ENCODE data around the gene VPS8. TPM values are rescaled to one million over a fixed set of nuclear protein-coding genes. Genes with fewer than 3 reads are reported as not detected.

Gene VPS8
- total and polyA plus RNA-seq, 2 of the 13 experiments (the other 11 are each of a cell fraction or from before 2014, with no cell fraction given), result 14.2 to 35.1 TPM

GRCh38 chr3:184945886-184946625, 134.1 kb downstream of the VPS8 start:
- Histone ChIP-seq H3K79me2 (ENCODE audit: insufficient read depth, low read length) (no peaks in the 10 kb centered on the region), H3K36me3 (replicated peaks in 1 of 2; ENCODE audit: control insufficient read depth in 1 of 2, insufficient read depth in 2 of 2, low read length in 2 of 2) (no peaks in the 10 kb centered on the region), H3K9ac (ENCODE audit: insufficient read depth, low read depth, low read length) (no peak overlapping the region), H3K27ac (ENCODE audit: extremely low read length, insufficient read depth, low read length) (no peak overlapping the region), H2AFZ (ENCODE audit: low read length) (no peak overlapping the region), H3K4me2 (ENCODE audit: low read depth, low read length) (no peak overlapping the region), H3K9me3 (ENCODE audit: low read length) (no peaks in the 10 kb centered on the region), H3K4me3 (replicated peaks in 1 of 3; ENCODE audit: insufficient read depth in 1 of 3, low read depth in 2 of 3, low read length in 3 of 3) (no peak overlapping the region), H3K4me1 (ENCODE audit: insufficient read depth, low read length) (no peaks in the 10 kb centered on the region), H4K20me1 (ENCODE audit: insufficient read depth, low read length) (peaks cover 3% of the 10 kb centered on the region; the same call in 1 of the 2 replicates), H3K27me3 (ENCODE audit: control insufficient read depth in 1 of 2, insufficient read depth in 2 of 2, low read length in 2 of 2) (no peaks in the 10 kb centered on the region)
- TF ChIP-seq CEBPG (CRISPR knock-in tag; IDR thresholded peaks at IDR 0.05), result no peak
- no peak for TF ChIP-seq KDM5A (IDR thresholded peaks at IDR 0.05; ENCODE audit: borderline replicate concordance, low read length)
- no peak for TF ChIP-seq GZF1 (CRISPR knock-in tag; IDR thresholded peaks at IDR 0.05)
- no peak for TF ChIP-seq RELA (CRISPR knock-in tag; IDR thresholded peaks at IDR 0.05)
- TF ChIP-seq TIGD3 (CRISPR knock-in tag; IDR thresholded peaks at IDR 0.05; ENCODE audit: borderline replicate concordance), result no peak
- TF ChIP-seq PRPF4 (IDR thresholded peaks at IDR 0.05; ENCODE audit: low read depth, low read length, poor library complexity, severe bottlenecking), result no peak
- no peak for TF ChIP-seq ZMYM3 (CRISPR knock-in tag; IDR thresholded peaks at IDR 0.05)
- TF ChIP-seq AKAP8 (CRISPR knock-in tag; IDR thresholded peaks at IDR 0.05), result no peak
- no peak for TF ChIP-seq ZNF850 (CRISPR knock-in tag; conservative IDR thresholded peaks at IDR 0.05)
- no peak for TF ChIP-seq TBX2 (CRISPR knock-in tag; IDR thresholded peaks at IDR 0.05; ENCODE audit: borderline replicate concordance)
- no peak for TF ChIP-seq SMARCE1 (IDR thresholded peaks at IDR 0.05; ENCODE audit: borderline replicate concordance)
- TF ChIP-seq, protein P1, sequence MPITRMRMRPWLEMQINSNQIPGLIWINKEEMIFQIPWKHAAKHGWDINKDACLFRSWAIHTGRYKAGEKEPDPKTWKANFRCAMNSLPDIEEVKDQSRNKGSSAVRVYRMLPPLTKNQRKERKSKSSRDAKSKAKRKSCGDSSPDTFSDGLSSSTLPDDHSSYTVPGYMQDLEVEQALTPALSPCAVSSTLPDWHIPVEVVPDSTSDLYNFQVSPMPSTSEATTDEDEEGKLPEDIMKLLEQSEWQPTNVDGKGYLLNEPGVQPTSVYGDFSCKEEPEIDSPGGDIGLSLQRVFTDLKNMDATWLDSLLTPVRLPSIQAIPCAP (CRISPR knock-in tag; IDR thresholded peaks at IDR 0.05; ENCODE audit: low read depth), result no peak
- no peak for TF ChIP-seq ZBTB3 (CRISPR knock-in tag; IDR thresholded peaks at IDR 0.05; ENCODE audit: borderline replicate concordance, low read depth)
- no peak for TF ChIP-seq ZMYM2 (CRISPR knock-in tag; IDR thresholded peaks at IDR 0.05)
- no peak for TF ChIP-seq ZNF343 (CRISPR knock-in tag; IDR thresholded peaks at IDR 0.05)
- TF ChIP-seq BORCS8-MEF2B (CRISPR knock-in tag; IDR thresholded peaks at IDR 0.05), result no peak
- TF ChIP-seq HNRNPUL1 (IDR thresholded peaks at IDR 0.05; ENCODE audit: low read depth, low read length), result no peak
- in situ Hi-C loops (cut with HindIII; ENCODE audit: extremely low pct_ligation_motif_present, low pct_unique_long_range_greater_than_20kb) (no loop called here), intact Hi-C loops (cut with micrococcal nuclease; ENCODE audit: unreplicated experiment) (no loop called here)
- FAIRE-seq (no peak), DNase-seq (ENCODE audit: low spot score) (no peak), ATAC-seq (no peak)
- CTCF ChIA-PET (ENCODE audit: low intra/inter-chr PET ratio, low total read pairs), result no interaction called here
- WGBS (ENCODE audit: low lambda C conversion rate), result over 99% methylated on average over 7 of the region's 7 CpGs
- no TSS peak for BruUV-seq (replicated peaks)
- POLR2A ChIA-PET, result no interaction called here

All from HepG2 (cell line).